ENCODE data around the gene CAMK2A.

GRCh38 chr5:150307617-150308426 is 18.2 kb upstream of the CAMK2A start:
- TF ChIP-seq CTCF (tag by site-specific recombination; IDR thresholded peaks at IDR 0.05) (no peak), ZNF792 (tag by site-specific recombination; IDR thresholded peaks at IDR 0.05) (no peak), PRDM4 (tag by site-specific recombination; IDR thresholded peaks at IDR 0.05) (no peak)

All from HEK293 (cell line).